HepG2 (cell line): ENCODE data around the gene HYAL2. TPM values are rescaled to one million over a fixed set of nuclear protein-coding genes. Genes with fewer than 3 reads are reported as not detected.

ENCODE experiments used
- ATF3 ChIP-seq: sonication (generic); formaldehyde crosslinking; IDR thresholded peaks from 2 replicates; pipeline ENCODE4 v1.4.0; 2020; ENCODE audit warnings: missing genetic modification reagents
- ATF6 ChIP-seq: sonication (generic); formaldehyde crosslinking; conservative IDR thresholded peaks from 2 replicates; pipeline ENCODE4 v1.4.0; 2020; ENCODE audit warnings: missing genetic modification reagents
- DDIT3 ChIP-seq: sonication (generic); formaldehyde crosslinking; IDR thresholded peaks from 2 replicates; pipeline ENCODE4 v1.4.0; 2020; ENCODE audit warnings: mild to moderate bottlenecking, missing genetic modification reagents
- HMG20A ChIP-seq: IDR thresholded peaks from 2 replicates; pipeline ENCODE4 v1.6.1; 2016; ENCODE audit warnings: borderline replicate concordance
- HMGA1 ChIP-seq: sonication (generic); formaldehyde crosslinking; conservative IDR thresholded peaks from 2 replicates; pipeline ENCODE4 v1.4.0; 2020; ENCODE audit warnings: missing genetic modification reagents
- KMT2A ChIP-seq: sonication (generic); formaldehyde crosslinking; IDR thresholded peaks from 2 replicates; pipeline ENCODE4 v1.4.0; 2020; ENCODE audit warnings: missing genetic modification reagents
- ONECUT2 ChIP-seq: sonication (generic); formaldehyde crosslinking; IDR thresholded peaks from 2 replicates; pipeline ENCODE4 v1.4.0; 2020; ENCODE audit warnings: missing genetic modification reagents
- PAXIP1 ChIP-seq: sonication (generic); formaldehyde crosslinking; conservative IDR thresholded peaks from 2 replicates; pipeline ENCODE4 v1.4.0; 2020; ENCODE audit warnings: mild to moderate bottlenecking, missing genetic modification reagents, moderate library complexity
- PCBP2 ChIP-seq: fragments of 200-400 bp; formaldehyde crosslinking; optimal IDR thresholded peaks from 2 replicates; pipeline ENCODE3; 2018; ENCODE audit warnings: low read length, low read depth; ENCODE audit not compliant: poor library complexity, severe bottlenecking
- ZBTB3 ChIP-seq: sonication (generic); formaldehyde crosslinking; IDR thresholded peaks from 2 replicates; pipeline ENCODE4 v1.4.0; 2020; ENCODE audit warnings: low read depth, mild to moderate bottlenecking, moderate library complexity, missing genetic modification reagents, borderline replicate concordance
- ZBTB43 ChIP-seq: sonication (generic); formaldehyde crosslinking; conservative IDR thresholded peaks from 2 replicates; pipeline ENCODE4 v1.4.0; 2020; ENCODE audit warnings: missing genetic modification reagents
- ZFP37 ChIP-seq: sonication (generic); formaldehyde crosslinking; IDR thresholded peaks from 2 replicates; pipeline ENCODE4 v1.4.0; 2020; ENCODE audit warnings: missing genetic modification reagents, borderline replicate concordance
- ZNF33B ChIP-seq: sonication (generic); formaldehyde crosslinking; IDR thresholded peaks from 2 replicates; pipeline ENCODE4 v1.5.1; 2020; ENCODE audit warnings: mild to moderate bottlenecking, missing genetic modification reagents
- ZNF597 ChIP-seq: sonication (generic); formaldehyde crosslinking; IDR thresholded peaks from 2 replicates; pipeline ENCODE4 v1.5.0; 2020; ENCODE audit warnings: missing genetic modification reagents
- ZNF724P ChIP-seq: sonication (generic); formaldehyde crosslinking; IDR thresholded peaks from 2 replicates; pipeline ENCODE4 v1.8.0; 2022; ENCODE audit warnings: missing genetic modification reagents, borderline replicate concordance
- ZNF775 ChIP-seq: sonication (generic); formaldehyde crosslinking; IDR thresholded peaks from 2 replicates; pipeline ENCODE4 v1.4.0; 2020; ENCODE audit warnings: missing genetic modification reagents, mild to moderate bottlenecking, moderate library complexity, borderline replicate concordance
- ZNF776 ChIP-seq: sonication (generic); formaldehyde crosslinking; IDR thresholded peaks from 2 replicates; pipeline ENCODE4 v1.4.0; 2020; ENCODE audit warnings: mild to moderate bottlenecking, missing genetic modification reagents
- polyA plus RNA-seq, 8 experiments: library from polyadenylated mRNA; depleted of rRNA in 3 of 8; stranded (reverse) in 7 of 8; unstranded in 1 of 8; fragments of >200 nt; fragmentation: Illumina TruSeq in 4 of 8; extraction: Trizol in 4 of 8; gene quantifications; 2 replicates each; pipeline versions ENCODE4 v1.2.1 to v1.2.3, GENCODE V29; 2011 to 2016; ENCODE audit warnings: low read depth in 4 of 8, missing spikeins in 1 of 8, mixed read lengths in 1 of 8; ENCODE audit not compliant: insufficient read depth in 1 of 8
- total RNA-seq, 5 experiments: library from RNA; depleted of rRNA; stranded (reverse); fragments of >200 nt; fragmentation: Illumina TruSeq; extraction: Trizol; gene quantifications; 2 replicates each; pipeline ENCODE4 v1.2.3, GENCODE V29; 2016; ENCODE audit warnings: low read depth in 1 of 5

Gene HYAL2
- total and polyA plus RNA-seq, 2 of the 13 experiments (the other 11 are each of a cell fraction or from before 2014, with no cell fraction given): 76.2 to 102 TPM

GRCh38 chr3:50292159-50293078, 30.1 kb downstream of the HYAL2 start, which contains the start of gene IFRD2 (continued):
- peak; percentile 51 for TF ChIP-seq PAXIP1 (CRISPR knock-in tag)
- no peak for TF ChIP-seq ATF6 (CRISPR knock-in tag)
- no peak for TF ChIP-seq HMG20A (CRISPR knock-in tag)
- no peak for TF ChIP-seq ZBTB3
- peak; percentile 99; the same call in 1 of the 2 replicates for TF ChIP-seq ZNF597 (CRISPR knock-in tag)
- TF ChIP-seq ZNF775 (CRISPR knock-in tag): no peak
- TF ChIP-seq ZFP37 (CRISPR knock-in tag): no peak
- no peak for TF ChIP-seq ZBTB43 (CRISPR knock-in tag)
- TF ChIP-seq DDIT3 (CRISPR knock-in tag): no peak
- TF ChIP-seq KMT2A (CRISPR knock-in tag): peak; percentile 52; the same call in 1 of the 2 replicates
- no peak for TF ChIP-seq ONECUT2 (CRISPR knock-in tag)
- TF ChIP-seq ATF3 (CRISPR knock-in tag): no peak
- no peak for TF ChIP-seq PCBP2
- no peak for TF ChIP-seq ZNF724P (CRISPR knock-in tag)
- no peak for TF ChIP-seq HMGA1
- TF ChIP-seq ZNF776 (CRISPR knock-in tag): peak; percentile 22
- no peak for TF ChIP-seq ZNF33B (CRISPR knock-in tag)
